Stimulated activated CD4-positive, alpha-beta T cell treated with anti-CD3 and anti-CD28 coated beads, TNF-alpha, amount 100 ng/mL, for 24 hours (primary cell): Measurements from ENCODE around the gene SPATA24.
"Not testable (repeated sequence)": the region's sequence is repeated elsewhere in the genome, so short reads cannot be mapped to it uniquely, and the experiment has no call there.

Experiments
- DNase-seq, 3 experiments: peaks; one replicate each; pipeline ENCODE4 v3.0.0-alpha.2; 2020; ENCODE audit warnings: low read depth in 3 of 3

Gene SPATA24

DNA sequence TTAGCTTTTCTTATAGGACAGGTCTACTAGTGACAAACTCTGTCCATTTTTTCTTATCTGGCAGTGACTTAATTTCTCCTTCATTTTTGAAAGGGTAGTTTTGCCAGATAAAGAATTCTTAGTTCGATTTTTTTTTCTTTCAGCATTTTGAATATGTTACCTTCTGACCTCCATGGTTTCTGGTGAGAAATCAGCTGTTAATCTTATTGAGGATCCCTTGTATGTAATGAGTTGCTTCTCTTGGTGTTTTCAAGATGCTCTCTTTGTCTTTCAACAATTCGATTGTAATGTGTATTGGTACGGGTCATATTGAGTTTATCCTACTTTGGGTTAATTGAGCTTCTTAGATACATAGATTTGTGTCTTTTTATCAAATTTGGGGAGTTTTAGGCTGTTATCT is 49.7 kb downstream of the SPATA24 start:
- no peak for DNase-seq

DNA sequence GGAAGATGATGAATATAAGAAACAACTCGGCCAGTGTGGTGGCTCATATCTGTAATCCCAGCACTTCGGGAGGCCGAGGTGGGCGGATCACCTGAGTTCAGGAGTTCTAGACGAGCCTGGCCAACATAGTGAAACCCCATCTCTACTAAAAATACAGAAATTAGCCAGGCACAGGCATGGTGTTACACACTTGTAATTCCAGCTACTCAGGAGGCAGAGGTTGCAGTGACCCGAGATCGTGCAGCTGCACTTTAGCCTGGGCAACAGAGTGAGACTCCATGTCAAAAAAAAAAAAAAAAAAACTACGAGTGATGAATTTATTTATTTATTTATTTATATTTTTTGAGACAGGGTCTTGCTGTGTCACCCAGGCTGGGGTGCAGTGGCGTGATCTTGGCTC is 56.0 kb downstream of the SPATA24 start:
- DNase-seq, result not testable (repeated sequence)
